ENCODE results near the gene HOXC6.

Gene HOXC6

DNA sequence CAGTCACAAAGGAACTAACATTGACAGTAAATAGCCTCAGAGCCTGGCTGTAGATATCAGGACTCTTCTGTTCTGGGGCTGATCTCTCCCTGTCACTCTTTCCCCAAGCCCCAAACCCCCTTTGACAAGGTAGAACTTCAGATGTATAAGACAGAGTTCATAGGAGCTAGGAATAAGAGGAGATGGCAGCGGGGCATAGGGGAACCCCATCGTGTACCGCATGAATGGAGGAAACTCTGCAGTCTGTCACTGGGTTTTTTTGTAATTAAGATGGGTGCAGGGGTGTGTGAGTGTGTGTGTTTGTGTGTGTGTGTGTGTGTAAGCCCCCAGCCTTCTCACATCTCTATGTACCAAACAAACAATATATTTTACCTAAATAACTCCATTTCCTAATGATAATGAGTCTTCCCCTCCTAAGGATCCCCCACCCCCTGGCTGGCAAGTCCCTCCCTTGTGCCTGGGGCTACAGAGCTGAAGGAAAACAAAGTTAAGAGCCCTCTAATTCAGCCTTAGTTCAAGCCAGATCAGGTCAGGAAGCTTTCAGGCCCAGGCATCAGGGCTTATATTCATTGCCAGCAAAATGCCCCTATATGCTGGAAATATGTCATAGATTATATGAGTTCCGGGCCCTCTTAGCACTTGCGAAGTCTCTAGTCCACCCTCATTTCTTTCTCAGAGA is 16.3 kb downstream of the HOXC6 start:
- DNase-seq: no peak

DNA sequence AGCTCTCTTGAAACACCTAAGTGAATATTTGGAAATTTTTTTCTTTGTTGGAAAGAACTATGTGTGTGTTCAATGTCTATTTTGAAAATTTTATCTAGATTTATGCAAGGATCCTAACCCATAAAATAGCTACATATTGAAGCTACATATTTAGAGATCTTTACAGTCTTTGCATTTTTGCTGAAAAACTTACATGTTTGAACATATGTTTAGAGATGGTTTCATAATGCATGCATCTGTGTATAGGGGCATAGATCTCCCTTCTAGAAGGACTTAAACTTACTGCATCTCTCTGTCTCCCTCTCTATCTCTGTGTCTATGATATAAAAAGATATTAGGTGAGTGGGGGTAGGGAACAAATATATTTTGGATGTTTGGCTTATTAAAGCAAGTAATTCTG is 17.2 kb downstream of the HOXC6 start:
- no peak for DNase-seq

DNA sequence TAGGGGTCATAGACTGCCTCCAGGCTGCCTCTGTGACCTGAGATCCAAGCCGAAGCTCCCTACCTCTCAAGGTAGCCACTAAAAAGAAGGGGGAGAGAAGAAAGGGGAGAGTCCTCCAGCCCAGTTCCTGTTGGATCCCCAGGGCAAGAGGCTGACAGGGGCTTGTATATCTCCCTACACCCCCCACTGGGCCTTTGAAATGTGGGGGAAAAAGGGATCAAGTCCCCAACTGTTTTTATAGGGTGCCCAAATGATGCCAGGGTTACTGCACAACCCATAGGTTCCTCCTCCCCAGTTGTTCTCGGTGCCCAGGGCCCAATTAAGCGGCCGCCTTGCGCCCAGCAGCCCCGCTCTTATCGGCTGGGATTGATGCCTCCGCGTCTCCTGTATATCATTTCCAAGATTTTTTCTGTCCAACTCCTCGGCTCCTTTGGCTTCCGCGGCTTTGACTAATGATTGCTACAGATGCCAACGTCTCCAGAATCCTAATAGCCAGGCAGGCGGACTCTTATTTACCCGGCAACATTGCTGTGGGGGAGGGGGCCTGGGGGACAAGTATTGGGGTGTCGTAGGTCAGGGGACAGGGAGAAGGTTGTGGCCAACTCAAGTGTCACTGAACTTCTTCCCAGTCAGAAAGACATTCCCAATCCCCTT is 17.8 kb downstream of the HOXC6 start:
- no peak for DNase-seq

DNA sequence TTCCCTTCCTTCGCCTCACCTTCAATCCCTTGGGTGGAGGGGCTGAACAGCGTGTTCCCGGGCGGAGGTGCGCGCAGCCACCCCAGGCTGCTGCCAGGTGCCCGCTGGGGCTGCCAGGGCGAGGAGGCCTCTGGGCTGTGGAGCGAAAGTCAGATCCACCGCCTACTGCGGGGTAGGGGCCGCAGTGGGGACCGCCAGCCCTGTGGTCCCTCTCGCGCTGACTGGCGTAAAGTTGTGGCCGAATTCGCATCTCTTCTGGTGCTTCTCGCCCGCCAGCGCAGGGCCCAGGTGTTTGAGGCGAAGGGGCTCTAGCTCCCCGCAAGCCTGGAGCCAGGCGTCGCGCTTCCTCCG is 18.5 kb downstream of the HOXC6 start:
- DNase-seq: no peak

DNA sequence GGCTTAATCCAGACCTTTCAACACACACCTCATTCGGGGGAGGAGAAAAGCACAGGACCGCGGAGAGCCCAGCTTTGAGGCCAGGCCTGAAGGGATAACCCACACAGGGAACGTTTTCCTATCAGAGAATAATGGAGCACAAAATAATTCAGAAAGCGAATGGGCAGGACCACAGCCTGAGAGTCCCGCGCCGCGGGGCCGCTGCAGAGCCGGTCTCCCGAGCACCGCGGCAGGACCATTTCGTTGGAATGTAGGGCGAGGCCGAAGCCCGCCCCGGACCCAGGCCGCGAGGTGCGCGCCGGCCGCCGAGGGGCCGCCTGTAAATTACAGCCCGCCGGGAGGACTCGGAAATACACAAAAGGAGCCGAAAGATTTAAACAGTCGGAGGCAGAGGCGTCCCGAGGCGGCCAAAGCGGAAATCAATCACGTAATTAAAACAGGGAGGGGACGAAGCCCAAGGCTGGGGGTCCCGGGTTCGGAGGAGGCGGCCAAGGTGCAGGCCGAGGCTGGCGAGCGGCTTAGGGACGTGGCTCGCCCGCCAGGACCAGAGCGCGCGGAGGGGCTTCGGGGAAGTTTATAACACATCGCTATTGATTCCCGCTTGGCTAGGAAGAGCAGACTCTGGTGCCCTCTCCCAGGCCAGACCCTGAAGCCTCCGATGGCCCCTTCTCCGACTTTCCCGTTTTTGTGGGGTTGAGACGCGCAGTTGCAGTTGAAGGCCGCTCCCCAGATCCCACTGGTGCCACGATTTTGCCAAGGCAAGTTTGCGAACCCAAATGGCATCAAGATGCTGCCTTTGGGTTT is 19.1 kb downstream of the HOXC6 start:
- no peak for DNase-seq

DNA sequence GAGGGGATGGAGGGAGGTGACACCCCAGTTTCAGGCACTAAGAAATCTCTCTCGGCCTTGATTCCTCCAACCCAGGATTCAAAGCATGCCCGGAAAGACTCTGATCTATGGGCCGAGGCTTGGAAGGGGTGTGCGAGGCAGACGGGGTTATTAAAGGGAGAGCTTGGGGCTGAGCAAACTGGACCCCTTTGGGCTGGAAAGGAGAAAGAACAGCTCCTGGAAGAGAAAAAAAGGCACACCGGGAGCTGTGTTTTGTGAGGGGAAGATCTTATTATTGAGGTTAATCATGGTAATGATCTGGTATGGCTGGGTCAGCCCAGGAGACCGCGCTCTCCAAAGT is 19.7 kb downstream of the HOXC6 start:
- no peak for DNase-seq

DNA sequence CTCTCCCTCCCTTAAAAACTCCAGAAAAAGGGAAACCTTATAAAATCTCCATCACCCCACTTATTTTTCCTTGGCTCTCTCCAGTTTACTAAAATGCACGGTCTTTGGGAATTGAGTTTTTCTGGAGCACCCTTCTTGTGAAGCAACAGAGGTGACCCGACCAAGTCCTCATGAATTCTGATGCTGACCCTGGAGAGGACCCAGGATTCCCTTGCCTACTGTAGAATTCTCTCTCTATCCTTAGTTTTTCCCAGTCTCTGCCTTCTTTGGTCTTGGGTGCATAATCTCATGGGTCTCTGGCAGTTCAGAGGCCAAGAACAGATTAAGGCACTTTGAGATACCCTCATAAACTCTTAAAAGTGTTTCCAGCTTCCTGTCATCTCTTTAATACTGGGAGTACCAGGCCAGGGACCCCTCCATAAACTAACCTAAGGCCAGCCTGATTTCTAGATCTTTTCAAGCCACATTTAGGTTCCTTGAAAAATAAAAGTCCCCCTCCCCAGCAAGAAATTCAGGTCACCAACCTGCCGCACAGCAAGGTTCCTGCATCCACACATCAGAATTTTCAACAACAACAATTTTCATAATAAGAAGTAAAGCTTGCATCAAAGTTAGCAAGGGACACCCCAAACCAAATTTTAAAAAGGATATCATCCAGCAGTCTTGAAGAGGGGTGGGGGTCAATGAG is 20.3 kb downstream of the HOXC6 start:
- DNase-seq: no peak

DNA sequence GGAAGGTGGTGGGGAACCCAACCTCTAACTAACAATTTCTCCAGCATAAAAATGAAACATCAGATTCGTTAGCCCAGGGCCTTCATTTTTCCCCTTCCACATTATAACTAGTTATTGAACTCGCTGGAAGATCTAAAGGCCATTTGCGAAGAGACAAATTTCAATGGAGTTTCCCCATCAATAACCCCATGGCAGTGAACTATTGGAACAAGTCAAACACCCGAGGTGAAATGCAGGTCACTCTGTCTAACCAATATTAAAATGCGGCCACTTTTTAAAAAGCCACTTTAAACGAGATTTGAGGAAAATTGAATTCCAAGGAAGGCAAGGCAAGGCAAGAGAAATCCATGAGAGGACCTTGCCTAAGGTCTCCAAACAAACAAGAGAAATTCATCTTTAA is 20.9 kb downstream of the HOXC6 start:
- no peak for DNase-seq

DNA sequence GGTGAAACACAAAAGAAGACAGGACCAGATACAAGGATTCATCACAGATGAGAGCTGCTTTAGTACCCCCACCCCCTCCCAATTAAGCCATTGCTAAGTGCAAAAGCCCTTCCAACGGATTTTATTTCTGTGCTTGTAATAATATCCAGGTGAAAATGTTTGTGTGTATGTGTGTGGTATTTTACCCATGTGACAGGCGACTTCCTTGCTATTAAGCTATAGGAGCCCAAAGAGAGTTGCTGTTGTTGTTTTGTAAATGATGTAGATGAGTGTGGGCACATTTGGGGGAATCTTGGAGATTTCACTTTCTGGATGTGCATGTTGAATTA is 22.2 kb downstream of the HOXC6 start:
- no peak for DNase-seq

DNA sequence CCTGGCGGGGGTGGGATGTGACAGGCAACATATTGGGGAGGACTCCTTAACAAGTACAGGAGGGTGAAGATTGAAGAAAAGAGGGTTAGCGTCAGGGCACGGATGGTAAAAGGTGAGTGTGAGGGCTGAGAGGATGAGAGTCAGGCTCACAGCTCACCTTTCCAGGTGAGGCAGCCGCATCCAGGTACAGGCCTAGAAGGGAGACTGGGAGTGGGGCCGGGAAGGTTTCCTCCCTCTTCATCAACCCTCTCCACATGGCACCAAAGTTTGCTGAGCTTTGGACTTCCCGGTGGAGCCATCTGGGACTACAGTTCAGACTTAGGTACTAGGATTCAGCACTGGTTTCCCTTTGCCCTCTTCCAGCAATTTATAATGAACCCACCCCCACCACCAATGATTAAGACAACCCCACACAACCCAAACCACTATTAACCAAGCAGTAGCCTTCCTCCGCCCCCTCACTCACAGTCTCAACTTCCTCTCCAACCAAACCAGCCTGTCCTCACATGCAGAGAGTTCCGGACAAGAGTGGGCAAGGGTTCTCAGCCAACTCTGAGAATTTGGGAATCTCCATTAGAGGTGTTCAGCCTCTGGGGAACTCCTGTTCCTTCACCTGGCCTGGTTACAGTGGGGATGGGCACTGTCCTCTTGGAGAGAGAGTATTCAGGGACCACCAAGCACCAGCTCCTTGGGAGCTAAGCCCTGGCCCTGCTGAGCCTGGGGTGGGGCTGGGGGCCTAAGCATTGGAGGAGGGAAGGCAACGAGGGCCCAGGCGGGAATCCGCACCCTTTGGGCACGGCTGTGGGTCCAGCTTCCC is 23.0 kb downstream of the HOXC6 start:
- DNase-seq: no peak

DNA sequence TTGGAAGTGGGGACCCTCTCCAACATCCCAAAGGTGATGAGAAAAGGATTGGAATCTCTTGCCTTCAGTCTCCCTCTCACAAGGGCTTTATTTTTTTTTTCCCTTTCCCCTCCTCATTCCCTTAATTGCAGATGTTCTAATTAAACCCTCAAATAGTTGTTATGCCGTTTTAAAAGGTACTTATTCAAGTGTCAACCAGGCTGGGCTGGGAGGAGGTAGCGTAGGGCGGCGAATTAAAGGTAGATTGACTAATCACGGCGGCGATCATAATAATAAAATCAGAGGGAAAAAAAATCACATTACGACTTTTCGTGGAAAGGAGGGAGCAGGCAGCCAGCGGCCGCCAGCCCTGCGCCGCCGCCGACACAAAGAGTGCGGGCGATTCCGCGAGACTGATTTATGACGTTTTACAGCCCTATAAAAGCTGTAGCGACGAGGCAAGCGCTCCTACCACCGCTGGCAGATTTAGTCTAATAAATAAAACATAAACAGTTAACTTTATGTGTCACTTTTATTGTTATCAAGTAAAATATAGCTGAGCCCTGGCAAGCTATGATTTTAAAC is 23.7 kb downstream of the HOXC6 start:
- DNase-seq: no peak

DNA sequence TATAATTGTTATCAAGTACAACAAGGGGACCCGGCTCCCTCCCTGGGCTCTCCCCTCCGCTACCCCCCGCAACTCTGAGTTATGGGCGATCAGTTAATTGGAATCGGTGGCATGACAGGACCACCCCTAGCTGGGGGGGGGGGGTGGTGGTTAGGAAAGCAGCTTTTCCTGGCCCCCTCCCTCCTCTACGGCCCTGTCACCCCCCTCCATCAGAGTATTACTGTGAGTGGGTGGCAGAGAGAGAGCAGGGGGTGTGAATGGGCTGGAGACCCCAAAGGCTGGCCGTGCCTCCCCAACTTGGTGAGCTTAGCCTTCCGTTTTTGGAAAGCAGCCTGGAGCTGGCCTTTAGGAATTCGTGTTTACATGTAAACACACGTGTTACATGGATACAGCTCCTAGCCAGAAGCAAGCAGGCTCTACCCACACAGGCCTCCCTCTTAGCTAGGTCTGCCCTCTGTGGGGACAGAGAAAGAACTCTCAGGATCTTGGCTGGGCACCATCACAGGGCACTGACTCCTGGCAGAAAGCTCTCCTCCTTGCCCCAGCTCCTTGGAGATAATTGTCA is 24.3 kb downstream of the HOXC6 start:
- DNase-seq: no peak

DNA sequence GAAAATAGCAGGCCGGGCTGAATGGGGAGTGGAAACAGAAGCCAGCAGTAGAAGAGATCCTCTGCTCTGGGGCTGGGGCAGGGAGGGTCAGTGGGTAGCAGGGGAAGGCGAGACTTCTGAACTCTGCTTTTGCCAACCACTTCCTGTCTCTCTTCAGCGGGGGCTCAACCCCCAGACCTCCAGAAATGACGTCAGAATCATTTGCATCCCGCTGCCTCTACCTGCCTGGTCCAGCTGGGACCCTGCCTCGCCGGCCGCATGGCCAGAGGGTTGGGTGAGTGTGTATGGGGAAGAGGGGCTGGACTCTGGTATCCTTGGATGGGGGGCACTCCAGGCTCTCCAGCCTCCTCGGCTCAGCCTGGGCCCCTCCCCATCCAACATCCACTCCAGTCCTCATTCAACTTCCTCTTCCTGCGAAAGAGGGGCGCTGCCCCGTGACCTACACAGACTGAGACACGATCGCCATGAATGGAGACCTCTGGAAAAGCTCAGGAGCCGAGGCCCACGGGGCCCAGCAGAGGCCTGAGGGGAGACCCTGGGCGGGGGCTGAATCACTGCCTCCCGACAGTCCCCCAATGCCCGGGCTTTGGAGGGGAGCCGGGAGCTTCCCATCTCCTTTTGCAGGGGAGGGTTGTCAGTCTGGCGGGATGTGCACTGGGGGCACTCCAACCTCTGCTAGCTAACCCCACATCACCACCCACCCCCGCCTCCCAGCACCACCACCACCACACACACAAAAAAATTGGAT is 24.9 kb downstream of the HOXC6 start:
- no peak for DNase-seq

DNA sequence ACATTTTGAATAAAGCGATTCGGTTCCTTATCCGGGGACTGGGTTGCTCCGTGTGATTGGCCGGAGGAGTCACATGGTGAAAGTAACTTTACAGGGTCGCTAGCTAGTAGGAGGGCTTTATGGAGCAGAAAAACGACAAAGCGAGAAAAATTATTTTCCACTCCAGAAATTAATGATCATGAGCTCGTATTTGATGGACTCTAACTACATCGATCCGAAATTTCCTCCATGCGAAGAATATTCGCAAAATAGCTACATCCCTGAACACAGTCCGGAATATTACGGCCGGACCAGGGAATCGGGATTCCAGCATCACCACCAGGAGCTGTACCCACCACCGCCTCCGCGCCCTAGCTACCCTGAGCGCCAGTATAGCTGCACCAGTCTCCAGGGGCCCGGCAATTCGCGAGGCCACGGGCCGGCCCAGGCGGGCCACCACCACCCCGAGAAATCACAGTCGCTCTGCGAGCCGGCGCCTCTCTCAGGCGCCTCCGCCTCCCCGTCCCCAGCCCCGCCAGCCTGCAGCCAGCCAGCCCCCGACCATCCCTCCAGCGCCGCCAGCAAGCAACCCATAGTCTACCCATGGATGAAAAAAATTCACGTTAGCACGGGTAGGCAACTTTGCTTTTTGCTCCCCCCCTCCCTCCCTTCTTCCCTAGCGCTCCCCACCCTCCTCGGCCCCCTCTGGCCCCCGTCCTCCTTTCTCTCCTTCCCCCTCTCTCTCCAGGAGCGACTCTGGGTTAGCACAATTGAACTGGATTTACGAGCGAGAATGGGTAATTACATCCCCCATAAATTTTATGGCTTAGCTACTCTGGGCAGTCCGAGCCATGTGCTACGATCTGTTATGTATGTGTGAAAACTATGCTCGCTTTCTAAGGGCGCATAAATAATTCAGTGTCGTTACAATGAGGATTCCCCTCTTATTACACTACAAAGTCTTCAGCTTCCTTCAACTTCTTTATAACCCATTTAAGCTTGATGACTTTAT is 25.8 kb downstream of the HOXC6 start, which contains the start of gene HOXC4:
HOXC4 (plus strand) TSS at position 85 of the 991 bp plus-strand sequence; CDS start at position 173, 88 bp downstream.
- no peak for DNase-seq

DNA sequence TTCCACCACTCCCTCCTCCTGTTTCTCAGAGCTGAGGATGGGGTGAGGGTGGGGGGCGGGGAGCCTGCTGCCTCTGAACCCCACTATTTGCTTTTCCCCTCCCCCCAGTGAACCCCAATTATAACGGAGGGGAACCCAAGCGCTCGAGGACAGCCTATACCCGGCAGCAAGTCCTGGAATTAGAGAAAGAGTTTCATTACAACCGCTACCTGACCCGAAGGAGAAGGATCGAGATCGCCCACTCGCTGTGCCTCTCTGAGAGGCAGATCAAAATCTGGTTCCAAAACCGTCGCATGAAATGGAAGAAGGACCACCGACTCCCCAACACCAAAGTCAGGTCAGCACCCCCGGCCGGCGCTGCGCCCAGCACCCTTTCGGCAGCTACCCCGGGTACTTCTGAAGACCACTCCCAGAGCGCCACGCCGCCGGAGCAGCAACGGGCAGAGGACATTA is 26.5 kb downstream of the HOXC6 start:
- DNase-seq: no peak

DNA sequence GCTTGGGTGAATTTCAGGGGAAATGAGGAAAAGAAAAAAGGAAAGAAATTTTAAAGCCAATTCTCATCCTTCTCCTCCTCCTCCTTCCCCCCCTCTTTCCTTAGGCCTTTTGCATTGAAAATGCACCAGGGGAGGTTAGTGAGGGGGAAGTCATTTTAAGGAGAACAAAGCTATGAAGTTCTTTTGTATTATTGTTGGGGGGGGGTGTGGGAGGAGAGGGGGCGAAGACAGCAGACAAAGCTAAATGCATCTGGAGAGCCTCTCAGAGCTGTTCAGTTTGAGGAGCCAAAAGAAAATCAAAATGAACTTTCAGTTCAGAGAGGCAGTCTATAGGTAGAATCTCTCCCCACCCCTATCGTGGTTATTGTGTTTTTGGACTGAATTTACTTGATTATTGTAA is 27.3 kb downstream of the HOXC6 start:
- DNase-seq: no peak

DNA sequence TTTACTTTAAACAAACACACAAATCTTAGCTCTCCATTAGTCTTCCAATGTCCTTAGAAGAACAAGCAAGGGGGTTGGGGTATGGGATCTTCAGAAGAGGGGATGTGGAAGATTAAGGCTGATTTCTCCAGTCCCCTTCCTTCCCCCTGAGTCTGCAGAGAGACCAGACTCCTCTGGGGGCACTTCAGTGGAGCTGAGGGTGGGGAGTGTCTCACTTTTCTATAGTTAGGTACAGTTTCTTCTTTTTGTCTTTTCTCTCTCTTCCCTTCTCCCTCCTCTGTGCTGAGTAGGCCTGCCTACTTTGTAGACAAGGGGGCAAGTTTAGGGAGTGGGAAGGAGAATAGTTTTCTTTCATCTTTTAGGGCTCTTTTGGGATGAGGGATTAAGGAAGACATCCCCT is 27.9 kb downstream of the HOXC6 start:
- no peak for DNase-seq

DNA sequence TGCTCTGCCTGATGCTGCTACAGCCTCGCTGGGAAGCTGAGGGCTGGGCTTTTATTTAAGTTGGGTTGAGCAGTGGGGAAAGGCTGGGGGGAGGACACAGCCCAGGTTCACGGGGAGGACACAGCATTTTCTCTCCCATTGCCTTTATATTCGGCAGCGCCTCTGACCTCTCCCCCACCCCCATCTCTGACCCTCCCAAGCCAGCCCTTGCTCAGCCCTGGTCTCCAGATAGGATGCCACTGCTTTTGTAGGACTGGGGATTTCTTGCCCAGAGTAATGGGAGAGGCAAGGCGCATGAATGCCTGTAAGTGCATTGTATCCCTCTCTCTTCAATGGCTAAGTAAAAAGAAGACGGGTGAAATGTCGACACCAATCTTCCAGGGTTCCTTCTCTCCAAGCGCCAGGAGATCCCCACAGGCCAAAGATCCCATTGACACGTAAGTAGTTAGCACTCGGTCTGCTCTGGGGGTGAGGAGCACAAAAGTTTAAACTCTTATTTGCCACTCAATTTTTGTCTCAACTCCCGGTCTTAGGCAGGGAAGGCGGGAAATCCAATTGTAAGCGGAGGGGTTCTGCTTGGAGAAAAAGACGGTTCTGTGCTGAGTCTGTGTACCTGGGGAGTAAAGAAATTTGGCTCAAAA is 30.0 kb downstream of the HOXC6 start:
- DNase-seq: no peak

DNA sequence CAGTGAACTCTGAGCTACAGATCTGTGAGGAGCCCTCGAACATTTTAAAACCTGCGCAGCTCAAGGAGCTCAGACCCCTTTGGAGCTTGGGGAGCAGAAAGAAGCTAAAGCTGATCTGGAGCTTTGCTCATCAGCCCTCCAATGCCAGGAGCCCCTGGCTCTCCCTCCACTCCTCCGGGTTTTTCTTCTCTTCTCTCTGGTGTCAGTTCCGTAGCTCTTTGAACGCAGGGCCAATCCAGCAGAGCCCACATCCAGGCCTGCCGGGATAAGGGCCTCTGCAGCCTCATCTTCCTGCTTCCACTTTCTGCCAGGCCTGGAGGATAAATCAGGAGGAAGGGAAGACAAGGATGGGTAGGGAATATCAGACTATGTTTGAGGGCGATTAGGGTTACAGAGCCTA is 31.4 kb downstream of the HOXC6 start:
- DNase-seq: no peak
